Neutrophil (primary cell): ENCODE data around the gene GLRA1.

Experiments
- H3K27ac ChIP-seq: fragments of 200-600 bp; sonication (generic); 2 replicates; pipeline ENCODE4 v1.5.1; 2016; ENCODE audit warnings: mild to moderate bottlenecking, moderate library complexity
- H3K27me3 ChIP-seq: fragments of 200-600 bp; sonication (generic); 2 replicates; pipeline ENCODE4 v1.6.0; 2016; ENCODE audit warnings: mild to moderate bottlenecking
- H3K36me3 ChIP-seq: fragments of 200-600 bp; sonication (generic); 2 replicates; pipeline ENCODE4 v1.5.1; 2017
- H3K4me1 ChIP-seq, 2 experiments: fragments of 200-600 bp in 1 of 2; sonication (generic) in 1 of 2; 1 replicate in 1 of 2; 2 replicates in 1 of 2; pipeline versions ENCODE4 v1.5.1 to v1.6.1; 2013 to 2016; ENCODE audit warnings: low read depth in 1 of 2, low read length in 1 of 2, mild to moderate bottlenecking in 1 of 2, moderate library complexity in 1 of 2; ENCODE audit not compliant: control insufficient read depth in 1 of 2, insufficient read depth in 1 of 2
- H3K4me3 ChIP-seq, 2 experiments: fragments of 200-600 bp in 1 of 2; sonication (generic) in 1 of 2; 1 replicate in 1 of 2; 2 replicates in 1 of 2; pipeline ENCODE4 v1.5.1; 2013 to 2016; ENCODE audit warnings: low read depth in 1 of 2, low read length in 1 of 2, mild to moderate bottlenecking in 1 of 2, moderate library complexity in 1 of 2
- H3K9me3 ChIP-seq: fragments of 200-600 bp; sonication (generic); 2 replicates; pipeline ENCODE4 v1.5.1; 2016
- TF ChIP-seq, protein P1 (sequence below): fragments of 200-600 bp; sonication (generic); IDR thresholded peaks from 2 replicates; pipeline ENCODE4 v1.5.1; 2016; ENCODE audit warnings: antibody characterized with exemption

The GLRA1 gene

DNA sequence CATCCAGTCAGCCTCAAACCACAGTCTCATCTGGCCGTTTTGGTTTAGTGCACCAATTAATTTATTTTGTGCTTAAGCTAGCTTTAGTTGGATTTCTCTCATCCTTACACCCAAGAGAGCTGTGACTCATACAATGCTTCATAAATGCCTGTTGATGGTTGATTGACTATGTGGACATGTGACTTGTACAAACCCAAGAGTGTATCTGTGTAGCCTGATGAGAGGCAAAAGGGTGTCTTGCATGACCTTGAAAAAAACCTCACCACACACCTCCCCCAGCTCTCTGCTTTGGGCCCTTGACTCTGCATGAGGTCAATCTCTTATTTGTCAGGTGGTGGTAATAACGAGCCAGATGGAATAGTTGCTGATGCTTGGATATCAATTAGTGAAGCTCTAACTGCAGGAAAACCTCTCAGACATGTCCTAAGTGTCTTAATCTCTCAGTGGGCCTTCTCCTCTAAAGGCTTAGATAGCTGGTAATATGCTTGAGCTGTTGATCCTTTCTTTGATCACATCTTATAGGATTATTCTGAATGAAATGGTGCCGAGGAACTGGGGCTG is 10.6 kb upstream of the GLRA1 start:
- H3K27ac ChIP-seq = no peak overlapping the region
- no peak overlapping the region for H3K4me3 ChIP-seq
- H3K36me3 ChIP-seq = no peaks in the 10 kb centered on the region
- no peaks in the 10 kb centered on the region for H3K4me1 ChIP-seq
- TF ChIP-seq, protein P1, sequence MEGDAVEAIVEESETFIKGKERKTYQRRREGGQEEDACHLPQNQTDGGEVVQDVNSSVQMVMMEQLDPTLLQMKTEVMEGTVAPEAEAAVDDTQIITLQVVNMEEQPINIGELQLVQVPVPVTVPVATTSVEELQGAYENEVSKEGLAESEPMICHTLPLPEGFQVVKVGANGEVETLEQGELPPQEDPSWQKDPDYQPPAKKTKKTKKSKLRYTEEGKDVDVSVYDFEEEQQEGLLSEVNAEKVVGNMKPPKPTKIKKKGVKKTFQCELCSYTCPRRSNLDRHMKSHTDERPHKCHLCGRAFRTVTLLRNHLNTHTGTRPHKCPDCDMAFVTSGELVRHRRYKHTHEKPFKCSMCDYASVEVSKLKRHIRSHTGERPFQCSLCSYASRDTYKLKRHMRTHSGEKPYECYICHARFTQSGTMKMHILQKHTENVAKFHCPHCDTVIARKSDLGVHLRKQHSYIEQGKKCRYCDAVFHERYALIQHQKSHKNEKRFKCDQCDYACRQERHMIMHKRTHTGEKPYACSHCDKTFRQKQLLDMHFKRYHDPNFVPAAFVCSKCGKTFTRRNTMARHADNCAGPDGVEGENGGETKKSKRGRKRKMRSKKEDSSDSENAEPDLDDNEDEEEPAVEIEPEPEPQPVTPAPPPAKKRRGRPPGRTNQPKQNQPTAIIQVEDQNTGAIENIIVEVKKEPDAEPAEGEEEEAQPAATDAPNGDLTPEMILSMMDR = no peak
- H3K9me3 ChIP-seq = no peaks in the 10 kb centered on the region
- no peaks in the 10 kb centered on the region for H3K27me3 ChIP-seq

DNA sequence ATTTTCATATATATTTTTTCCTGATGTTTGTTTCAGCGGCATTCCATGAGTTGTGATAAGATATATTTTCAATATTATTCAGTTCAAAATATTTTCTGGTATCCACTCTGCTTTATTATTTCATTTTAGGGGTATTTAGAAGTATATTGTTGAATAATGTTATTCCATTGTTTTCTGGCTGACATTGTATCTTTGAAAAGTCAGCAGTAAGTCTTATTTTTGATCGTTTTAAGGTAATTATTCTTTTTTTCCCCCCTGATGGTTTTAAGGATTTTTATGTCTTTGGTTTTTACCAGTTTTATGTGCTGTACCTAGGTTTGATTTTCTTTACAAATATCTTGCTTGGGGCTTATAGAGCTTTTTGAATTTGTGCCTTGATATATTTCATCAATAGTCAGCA is 6.6 kb upstream of the GLRA1 start:
- Histone ChIP-seq H3K4me1 (no peaks in the 10 kb centered on the region), H3K36me3 (no peaks in the 10 kb centered on the region), H3K4me3 (no peak overlapping the region), H3K27me3 (peaks cover 2% of the 10 kb centered on the region), H3K27ac (no peak overlapping the region), H3K9me3 (no peaks in the 10 kb centered on the region)
- TF ChIP-seq, protein P1 = no peak

DNA sequence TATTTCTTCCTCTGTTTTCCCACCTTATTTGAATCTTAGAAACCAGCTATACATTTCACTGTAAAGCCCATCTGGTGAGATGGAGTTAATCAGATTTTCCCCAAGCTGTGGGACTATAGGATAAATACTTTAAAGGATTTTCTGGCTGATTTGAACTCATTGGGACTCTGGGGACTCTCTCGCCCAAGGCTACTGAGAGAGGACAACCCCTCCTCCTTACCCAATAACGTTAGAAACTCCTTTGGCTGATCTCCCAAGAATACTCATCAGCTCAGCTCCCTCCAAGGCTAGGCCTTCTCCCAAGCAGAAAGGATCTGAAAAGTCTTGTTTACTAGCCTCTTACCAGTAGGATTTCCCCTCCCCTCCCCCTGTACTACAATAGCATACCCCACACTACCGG is 1.5 kb upstream of the GLRA1 start:
- H3K4me1 ChIP-seq = no peaks in the 10 kb centered on the region
- H3K27me3 ChIP-seq = peaks cover 39% of the 10 kb centered on the region
- TF ChIP-seq, protein P1 = no peak
- H3K36me3 ChIP-seq = no peaks in the 10 kb centered on the region
- no peak overlapping the region for H3K27ac ChIP-seq
- no peak overlapping the region for H3K4me3 ChIP-seq
- no peaks in the 10 kb centered on the region for H3K9me3 ChIP-seq

DNA sequence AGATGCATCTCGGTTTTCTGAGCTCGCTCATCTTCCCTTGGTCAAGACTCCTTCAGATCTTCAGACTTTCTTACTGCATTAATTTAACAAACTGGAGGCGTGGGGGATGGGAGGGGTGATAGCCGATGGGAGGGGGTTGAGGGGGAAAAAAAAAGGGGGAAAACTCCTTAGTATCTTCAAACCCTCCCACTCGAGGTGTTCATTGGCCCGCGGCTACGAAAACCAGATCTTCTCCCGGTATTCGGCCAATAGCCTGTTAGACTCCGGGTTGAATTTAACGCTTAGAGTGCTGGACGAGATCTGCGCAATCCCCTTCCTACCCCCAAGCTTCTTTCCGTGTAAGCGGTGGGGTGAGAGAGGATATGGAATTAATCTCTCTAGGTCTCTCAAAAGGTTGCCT is 689 bp upstream of the GLRA1 start:
- Histone ChIP-seq H3K9me3 (no peaks in the 10 kb centered on the region), H3K4me1 (no peaks in the 10 kb centered on the region), H3K27ac (no peak overlapping the region), H3K4me3 (no peak overlapping the region), H3K27me3 (peaks cover 39% of the 10 kb centered on the region), H3K36me3 (no peaks in the 10 kb centered on the region)
- TF ChIP-seq, protein P1 = no peak

DNA sequence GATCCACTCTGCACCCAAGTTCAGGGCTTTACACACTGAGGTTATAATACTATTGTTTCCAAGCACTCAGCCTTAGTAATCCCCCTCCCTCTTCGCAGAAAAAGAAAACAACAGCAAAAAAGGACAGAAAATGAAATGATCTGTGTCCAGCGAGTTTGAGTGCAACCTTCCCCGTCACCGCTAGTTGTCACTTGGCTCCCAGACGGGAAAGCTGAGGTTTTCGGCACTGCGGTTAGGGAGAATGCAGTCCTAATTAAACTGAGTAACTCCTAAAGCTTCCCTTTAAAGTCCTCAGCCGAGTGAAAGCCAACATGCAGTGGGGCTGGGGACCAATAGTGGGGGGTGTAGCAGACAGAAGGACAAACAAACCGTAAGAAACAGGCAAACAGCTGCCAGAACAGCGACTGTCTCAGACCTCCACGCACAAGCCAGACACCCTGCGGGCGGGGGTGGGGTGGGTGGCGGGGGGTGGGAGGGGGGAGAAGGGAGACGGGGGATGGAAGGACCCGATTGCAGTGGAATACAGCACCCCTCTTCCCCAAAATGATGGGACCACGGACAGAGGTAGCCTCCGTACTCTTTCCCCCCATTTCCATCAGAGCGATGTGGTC is 680 bp downstream of the GLRA1 start:
- TF ChIP-seq, protein P1 = no peak
- H3K27ac ChIP-seq = no peak overlapping the region
- no peaks in the 10 kb centered on the region for H3K4me1 ChIP-seq
- no peaks in the 10 kb centered on the region for H3K9me3 ChIP-seq
- H3K36me3 ChIP-seq = no peaks in the 10 kb centered on the region
- H3K4me3 ChIP-seq = no peak overlapping the region
- peaks cover 39% of the 10 kb centered on the region for H3K27me3 ChIP-seq
